ENCODE measurements around the gene KRTAP9-3. TPM values are rescaled to one million over a fixed set of nuclear protein-coding genes. Genes with fewer than 3 reads are reported as not detected.

Gene KRTAP9-3
- not detected in 2 replicates for total RNA-seq (ENCODE audit: low replicate concordance)

DNA sequence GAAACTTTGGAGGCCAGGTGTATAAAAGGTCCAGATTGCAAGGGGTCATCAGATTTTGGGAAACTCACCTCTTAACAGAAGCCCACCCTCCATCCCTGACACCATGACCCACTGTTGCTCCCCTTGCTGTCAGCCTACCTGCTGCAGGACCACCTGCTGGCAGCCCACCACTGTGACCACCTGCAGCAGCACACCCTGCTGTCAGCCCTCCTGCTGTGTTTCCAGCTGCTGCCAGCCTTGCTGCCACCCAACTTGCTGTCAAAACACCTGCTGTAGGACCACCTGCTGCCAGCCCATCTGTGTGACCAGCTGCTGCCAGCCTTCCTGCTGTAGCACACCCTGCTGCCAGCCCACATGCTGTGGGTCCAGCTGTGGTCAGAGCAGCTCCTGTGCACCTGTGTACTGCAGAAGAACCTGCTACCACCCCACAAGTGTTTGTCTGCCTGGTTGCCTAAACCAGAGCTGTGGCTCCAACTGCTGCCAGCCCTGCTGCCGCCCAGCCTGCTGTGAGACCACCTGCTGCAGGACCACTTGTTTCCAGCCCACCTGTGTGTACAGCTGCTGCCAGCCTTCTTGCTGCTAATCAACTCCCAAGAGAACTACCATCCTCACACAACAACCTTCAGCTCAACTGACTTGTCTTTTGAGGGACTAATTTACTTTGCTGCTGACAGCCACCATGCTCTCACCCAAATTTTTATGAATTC is at the start of gene KRTAP9-3:
KRTAP9-3 (plus strand) TSS at position 51 of the 707 bp plus-strand sequence; CDS start at position 104, 53 bp downstream.

GRCh38 chr17:41184480-41184961 is 47.7 kb upstream of the KRTAP9-3 start, which contains the start of gene KRTAP4-1:
KRTAP4-1 (minus strand) TSS chr17:41184911; CDS start chr17:41184854, 57 bp downstream.

DNA sequence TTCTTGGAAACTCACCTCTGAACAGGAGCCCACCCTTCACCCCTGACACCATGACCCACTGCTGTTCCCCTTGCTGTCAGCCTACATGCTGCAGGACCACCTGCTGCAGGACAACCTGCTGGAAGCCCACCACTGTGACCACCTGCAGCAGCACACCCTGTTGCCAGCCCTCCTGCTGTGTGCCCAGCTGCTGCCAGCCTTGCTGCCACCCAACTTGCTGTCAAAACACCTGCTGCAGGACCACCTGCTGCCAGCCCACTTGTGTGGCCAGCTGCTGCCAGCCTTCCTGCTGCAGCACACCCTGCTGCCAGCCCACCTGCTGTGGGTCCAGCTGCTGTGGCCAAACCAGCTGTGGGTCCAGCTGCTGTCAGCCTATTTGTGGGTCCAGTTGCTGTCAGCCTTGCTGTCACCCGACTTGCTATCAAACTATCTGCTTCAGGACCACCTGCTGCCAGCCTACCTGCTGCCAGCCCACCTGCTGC is 42.4 kb upstream of the KRTAP9-3 start, which contains the start of gene KRTAP9-1:
KRTAP9-1 (plus strand) TSS at position 51 of the 482 bp plus-strand sequence; CDS start at position 51, 0 bp downstream.

GRCh38 chr17:41226598-41227095 is 5.6 kb upstream of the KRTAP9-3 start, which contains the start of gene KRTAP9-2:
KRTAP9-2 (plus strand) TSS chr17:41226648; CDS start chr17:41226655, 7 bp downstream.

DNA sequence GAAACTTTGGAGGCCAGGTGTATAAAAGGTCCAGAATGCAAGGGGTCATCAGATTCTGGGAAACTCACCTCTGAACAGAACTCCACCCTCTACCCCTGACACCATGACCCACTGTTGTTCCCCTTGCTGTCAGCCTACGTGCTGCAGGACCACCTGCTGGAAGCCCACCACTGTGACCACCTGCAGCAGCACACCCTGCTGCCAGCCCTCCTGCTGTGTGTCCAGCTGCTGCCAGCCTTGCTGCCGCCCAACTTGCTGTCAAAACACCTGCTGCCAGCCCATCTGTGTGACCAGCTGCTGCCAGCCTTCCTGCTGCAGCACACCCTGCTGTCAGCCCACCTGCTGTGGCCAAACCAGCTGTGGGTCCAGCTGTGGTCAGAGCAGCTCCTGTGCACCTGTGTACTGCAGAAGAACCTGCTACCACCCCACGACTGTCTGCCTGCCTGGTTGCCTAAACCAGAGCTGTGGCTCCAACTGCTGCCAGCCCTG is 5.7 kb downstream of the KRTAP9-3 start, which contains the start of gene KRTAP9-8:
KRTAP9-8 (plus strand) TSS at position 51 of the 489 bp plus-strand sequence; CDS start at position 104, 53 bp downstream.

DNA sequence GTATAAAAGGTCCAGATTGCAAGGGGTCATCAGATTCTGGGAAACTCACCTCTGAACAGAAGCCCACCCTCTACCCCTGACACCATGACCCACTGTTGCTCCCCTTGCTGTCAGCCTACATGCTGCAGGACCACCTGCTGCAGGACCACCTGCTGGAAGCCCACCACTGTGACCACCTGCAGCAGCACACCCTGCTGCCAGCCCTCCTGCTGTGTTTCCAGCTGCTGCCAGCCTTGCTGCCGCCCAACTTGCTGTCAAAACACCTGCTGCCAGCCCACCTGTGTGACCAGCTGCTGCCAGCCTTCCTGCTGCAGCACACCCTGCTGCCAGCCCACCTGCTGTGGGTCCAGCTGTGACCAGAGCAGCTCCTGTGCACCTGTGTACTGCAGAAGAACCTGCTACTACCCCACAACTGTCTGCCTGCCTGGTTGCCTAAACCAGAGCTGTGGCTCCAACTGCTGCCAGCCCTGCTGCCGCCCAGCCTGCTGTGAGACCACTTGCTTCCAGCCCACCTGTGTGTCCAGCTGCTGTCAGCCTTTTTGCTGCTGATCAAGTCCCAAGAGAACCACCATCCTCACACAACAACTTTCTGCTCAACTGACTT is 17.5 kb downstream of the KRTAP9-3 start, which contains the start of gene KRTAP9-4:
KRTAP9-4 (plus strand) TSS at position 51 of the 604 bp plus-strand sequence; CDS start at position 85, 34 bp downstream.

DNA sequence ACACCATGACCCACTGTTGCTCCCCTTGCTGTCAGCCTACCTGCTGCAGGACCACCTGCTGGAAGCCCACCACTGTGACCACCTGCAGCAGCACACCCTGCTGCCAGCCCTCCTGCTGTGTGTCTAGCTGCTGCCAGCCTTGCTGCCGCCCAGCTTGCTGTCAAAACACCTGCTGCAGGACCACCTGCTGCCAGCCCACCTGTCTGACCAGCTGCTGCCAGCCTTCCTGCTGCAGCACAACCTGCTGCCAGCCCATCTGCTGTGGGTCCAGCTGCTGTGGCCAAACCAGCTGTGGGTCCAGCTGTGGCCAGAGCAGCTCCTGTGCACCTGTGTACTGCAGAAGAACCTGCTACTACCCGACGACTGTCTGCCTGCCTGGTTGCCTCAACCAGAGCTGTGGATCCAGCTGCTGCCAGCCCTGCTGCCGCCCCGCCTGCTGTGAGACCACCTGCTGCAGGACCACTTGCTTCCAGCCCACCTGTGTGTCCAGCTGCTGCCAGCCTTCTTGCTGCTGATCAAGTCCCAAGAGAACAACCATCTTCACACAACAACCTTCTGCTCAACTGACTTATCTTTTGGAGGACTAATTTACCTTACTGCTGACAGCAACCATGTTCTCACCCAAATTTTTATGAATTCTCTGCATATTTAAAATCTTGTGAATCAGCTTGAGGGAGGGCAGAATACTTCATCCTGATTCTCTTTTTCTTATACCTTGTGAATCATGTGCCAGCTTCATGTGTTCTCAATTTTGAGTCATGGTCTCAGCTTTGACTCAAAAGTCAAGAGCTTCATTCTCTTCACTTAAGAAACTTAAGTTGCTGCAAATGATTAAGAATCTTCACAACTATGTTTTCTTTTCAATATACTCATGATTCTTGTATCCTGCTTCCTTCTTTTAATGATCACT is 23.4 kb downstream of the KRTAP9-3 start, which contains the start of gene KRTAP9-9:
KRTAP9-9 (plus strand) TSS at position 4 of the 910 bp plus-strand sequence.

DNA sequence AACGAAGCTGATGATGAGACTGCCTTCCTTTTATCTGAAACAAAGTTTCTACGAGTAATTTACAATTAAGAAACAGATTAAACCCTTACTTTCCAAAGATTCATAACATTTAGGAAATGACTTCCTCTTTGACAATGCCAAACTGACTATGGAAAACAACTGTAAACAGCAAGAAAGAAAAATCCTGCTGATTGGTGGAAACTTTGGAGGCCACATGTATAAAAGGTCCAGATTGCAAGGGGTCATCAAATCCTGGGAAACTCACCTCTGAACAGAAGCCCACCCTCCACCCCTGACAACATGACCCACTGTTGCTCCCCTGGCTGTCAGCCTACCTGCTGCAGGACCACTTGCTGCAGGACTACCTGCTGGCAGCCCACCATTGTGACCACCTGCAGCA is 32.8 kb downstream of the KRTAP9-3 start, which contains the start of gene KRTAP9-6:
KRTAP9-6 (plus strand) TSS at position 301 of the 400 bp plus-strand sequence; CDS start at position 301, 0 bp downstream.

DNA sequence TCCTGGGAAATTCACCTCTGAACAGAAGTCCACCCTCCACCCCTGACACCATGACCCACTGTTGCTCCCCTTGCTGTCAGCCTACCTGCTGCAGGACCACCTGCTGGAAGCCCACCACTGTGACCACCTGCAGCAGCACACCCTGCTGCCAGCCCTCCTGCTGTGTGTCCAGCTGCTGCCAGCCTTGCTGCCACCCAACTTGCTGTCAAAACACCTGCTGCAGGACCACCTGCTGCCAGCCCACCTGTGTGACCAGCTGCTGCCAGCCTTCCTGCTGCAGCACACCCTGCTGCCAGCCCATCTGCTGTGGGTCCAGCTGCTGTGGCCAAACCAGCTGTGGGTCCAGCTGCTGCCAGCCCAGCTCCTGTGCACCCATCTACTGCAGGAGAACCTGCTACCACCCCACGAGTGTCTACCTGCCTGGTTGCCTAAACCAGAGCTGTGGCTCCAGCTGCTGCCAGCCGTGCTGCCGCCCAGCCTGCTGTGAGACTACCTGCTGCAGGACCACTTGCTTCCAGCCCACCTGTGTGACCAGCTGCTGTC is 43.5 kb downstream of the KRTAP9-3 start, which contains the start of gene KRTAP9-7:
KRTAP9-7 (plus strand) TSS at position 51 of the 543 bp plus-strand sequence; CDS start at position 51, 0 bp downstream.

Other genes starting within 250 kb of the KRTAP9-3 start
- not detected in 2 replicates for gene KRT40, start 248.1 kb upstream of the KRTAP9-3 start, total RNA-seq (ENCODE audit: low replicate concordance)
- gene KRTAP3-3, start 238.3 kb upstream of the KRTAP9-3 start, total RNA-seq (ENCODE audit: low replicate concordance), result not detected in 2 replicates
- not detected in 2 replicates for gene KRTAP3-2, start 232.5 kb upstream of the KRTAP9-3 start, total RNA-seq (ENCODE audit: low replicate concordance)
- not detected in 2 replicates for gene KRTAP3-1, start 223.3 kb upstream of the KRTAP9-3 start, total RNA-seq (ENCODE audit: low replicate concordance)
- not detected in 2 replicates for gene KRTAP1-5, start 205.2 kb upstream of the KRTAP9-3 start, total RNA-seq (ENCODE audit: low replicate concordance)
- gene KRTAP1-4, start 202.3 kb upstream of the KRTAP9-3 start, total RNA-seq (ENCODE audit: low replicate concordance), result not detected in 2 replicates
- not detected in 2 replicates for gene KRTAP1-3, start 197.6 kb upstream of the KRTAP9-3 start, total RNA-seq (ENCODE audit: low replicate concordance)
- gene KRTAP1-1, start 191.0 kb upstream of the KRTAP9-3 start, total RNA-seq (ENCODE audit: low replicate concordance), result not detected in 2 replicates
- gene KRTAP2-1, start 185.1 kb upstream of the KRTAP9-3 start, total RNA-seq (ENCODE audit: low replicate concordance), result not detected in 2 replicates
- gene KRTAP2-2, start 177.2 kb upstream of the KRTAP9-3 start, total RNA-seq (ENCODE audit: low replicate concordance), result not detected in 2 replicates
- not detected in 2 replicates for gene KRTAP2-3, start 172.3 kb upstream of the KRTAP9-3 start, total RNA-seq (ENCODE audit: low replicate concordance)
- not detected in 2 replicates for gene KRTAP2-4, start 166.6 kb upstream of the KRTAP9-3 start, total RNA-seq (ENCODE audit: low replicate concordance)
- gene KRTAP4-7, start 148.3 kb upstream of the KRTAP9-3 start, total RNA-seq (ENCODE audit: low replicate concordance), result not detected in 2 replicates
- gene KRTAP4-8, start 134.3 kb upstream of the KRTAP9-3 start, total RNA-seq (ENCODE audit: low replicate concordance), result not detected in 2 replicates
- gene KRTAP4-16, start 130.2 kb upstream of the KRTAP9-3 start, total RNA-seq (ENCODE audit: low replicate concordance), result not detected in 2 replicates
- gene KRTAP4-9, start 127.1 kb upstream of the KRTAP9-3 start, total RNA-seq (ENCODE audit: low replicate concordance), result not detected in 2 replicates
- gene KRTAP4-11, start 114.1 kb upstream of the KRTAP9-3 start, total RNA-seq (ENCODE audit: low replicate concordance), result not detected in 2 replicates
- not detected in 2 replicates for gene KRTAP4-12, start 108.3 kb upstream of the KRTAP9-3 start, total RNA-seq (ENCODE audit: low replicate concordance)
- not detected in 2 replicates for gene KRTAP4-6, start 91.9 kb upstream of the KRTAP9-3 start, total RNA-seq (ENCODE audit: low replicate concordance)
- gene KRTAP4-5, start 82.6 kb upstream of the KRTAP9-3 start, total RNA-seq (ENCODE audit: low replicate concordance), result not detected in 2 replicates
- gene KRTAP4-4, start 71.7 kb upstream of the KRTAP9-3 start, total RNA-seq (ENCODE audit: low replicate concordance), result not detected in 2 replicates
- not detected in 2 replicates for gene KRTAP4-3, start 64.2 kb upstream of the KRTAP9-3 start, total RNA-seq (ENCODE audit: low replicate concordance)
- gene KRTAP4-2, start 54.2 kb upstream of the KRTAP9-3 start, total RNA-seq (ENCODE audit: low replicate concordance), result not detected in 2 replicates
- not detected in 2 replicates for gene KRTAP4-1, start 47.5 kb upstream of the KRTAP9-3 start, total RNA-seq (ENCODE audit: low replicate concordance)
- not detected in 2 replicates for gene KRTAP9-1, start 42.6 kb upstream of the KRTAP9-3 start, total RNA-seq (ENCODE audit: low replicate concordance)
- not detected in 2 replicates for gene KRTAP9-2, start 5.8 kb upstream of the KRTAP9-3 start, total RNA-seq (ENCODE audit: low replicate concordance)
- gene KRTAP9-8, start 5.5 kb downstream of the KRTAP9-3 start, total RNA-seq (ENCODE audit: low replicate concordance), result not detected in 2 replicates
- gene KRTAP9-4, start 17.2 kb downstream of the KRTAP9-3 start, total RNA-seq (ENCODE audit: low replicate concordance), result not detected in 2 replicates
- not detected in 2 replicates for gene KRTAP9-9, start 22.9 kb downstream of the KRTAP9-3 start, total RNA-seq (ENCODE audit: low replicate concordance)
- not detected in 2 replicates for gene KRTAP9-6, start 32.9 kb downstream of the KRTAP9-3 start, total RNA-seq (ENCODE audit: low replicate concordance)
- not detected in 2 replicates for gene KRTAP9-7, start 43.2 kb downstream of the KRTAP9-3 start, total RNA-seq (ENCODE audit: low replicate concordance)
- not detected in 2 replicates for gene KRTAP29-1, start 70.4 kb downstream of the KRTAP9-3 start, total RNA-seq (ENCODE audit: low replicate concordance)
- gene KRTAP16-1, start 76.9 kb downstream of the KRTAP9-3 start, total RNA-seq (ENCODE audit: low replicate concordance), result not detected in 2 replicates
- not detected in 2 replicates for gene KRTAP17-1, start 83.3 kb downstream of the KRTAP9-3 start, total RNA-seq (ENCODE audit: low replicate concordance)
- gene KRT33A, start 118.4 kb downstream of the KRTAP9-3 start, total RNA-seq (ENCODE audit: low replicate concordance), result not detected in 2 replicates
- not detected in 2 replicates for gene KRT33B, start 137.4 kb downstream of the KRTAP9-3 start, total RNA-seq (ENCODE audit: low replicate concordance)
- under 0.01 TPM in 1 of 2 replicates, not detected in the other for gene KRT34, start 149.9 kb downstream of the KRTAP9-3 start, total RNA-seq (ENCODE audit: low replicate concordance)
- not detected in 2 replicates for gene KRT31, start 165.2 kb downstream of the KRTAP9-3 start, total RNA-seq (ENCODE audit: low replicate concordance)
- not detected in 2 replicates for gene KRT37, start 192.1 kb downstream of the KRTAP9-3 start, total RNA-seq (ENCODE audit: low replicate concordance)
- under 0.01 TPM in 1 of 2 replicates, not detected in the other for gene KRT38, start 208.5 kb downstream of the KRTAP9-3 start, total RNA-seq (ENCODE audit: low replicate concordance)
- not detected in 2 replicates for gene KRT32, start 234.9 kb downstream of the KRTAP9-3 start, total RNA-seq (ENCODE audit: low replicate concordance)
- gene KRT35, start 248.7 kb downstream of the KRTAP9-3 start, total RNA-seq (ENCODE audit: low replicate concordance), result not detected in 2 replicates